Ascending aorta (tissue), 2 donors: ENCODE data around the gene CUL1. TPM values are rescaled to one million over a fixed set of nuclear protein-coding genes. Genes with fewer than 3 reads are reported as not detected.

ENCODE experiments used
- DNase-seq, 2 donors: peaks; one replicate each; pipeline ENCODE4 v3.0.0-alpha.2; 2019; ENCODE audit warnings: low spot score in 2 of 2
- H3K27ac ChIP-seq, 2 donors: fragments of 200-600 bp; sonication (generic); one replicate each; pipeline ENCODE4 v1.5.1; 2016 to 2017; ENCODE audit warnings: mild to moderate bottlenecking in 1 of 2
- H3K27me3 ChIP-seq: fragments of 200-600 bp; sonication (generic); one replicate; pipeline ENCODE4 v1.5.1; 2017
- H3K36me3 ChIP-seq, 2 donors: fragments of 200-600 bp; sonication (generic); one replicate each; pipeline ENCODE4 v1.5.1; 2016
- H3K4me1 ChIP-seq, 2 donors: fragments of 200-600 bp; sonication (generic); one replicate each; pipeline ENCODE4 v1.5.1; 2016 to 2017; ENCODE audit warnings: mild to moderate bottlenecking in 1 of 2
- H3K4me3 ChIP-seq, 2 donors: fragments of 200-600 bp; sonication (generic); one replicate each; pipeline ENCODE4 v1.5.1; 2016 to 2017; ENCODE audit warnings: mild to moderate bottlenecking in 1 of 2
- H3K9me3 ChIP-seq, 2 donors: fragments of 200-600 bp; sonication (generic); one replicate each; pipeline ENCODE4 v1.5.1; 2016
- CTCF ChIP-seq, 3 experiments: fragments of 200-600 bp in 2 of 3; fragments of 450-650 bp in 1 of 3; sonication (generic) in 2 of 3; IDR thresholded peaks; one replicate each; pipeline ENCODE4 v1.5.1; 2016 to 2019; ENCODE audit warnings: antibody characterized with exemption in 3 of 3, mild to moderate bottlenecking in 1 of 3, moderate library complexity in 1 of 3
- intact Hi-C: fragments of 100-400 bp; cut with DNase I; formaldehyde crosslinking; loops from one replicate; pipeline ENCODE4 v1.15.1; 2023
- total RNA-seq: library from RNA; depleted of rRNA; stranded (reverse); fragments of >200 nt; gene quantifications from one replicate; pipeline ENCODE4 v1.1.0, GENCODE V29; 2016

CUL1 gene
- total RNA-seq, 1 donor from 2014 or later: 16.3 TPM

- intact Hi-C loops: no loop called here
- no peak for DNase-seq
- H3K36me3 ChIP-seq: no peaks in the 10 kb centered on the region
- no peak for TF ChIP-seq CTCF (IDR thresholded peaks at IDR 0.05)
- no peaks in the 10 kb centered on the region for H3K27me3 ChIP-seq
- H3K4me3 ChIP-seq: no peak overlapping the region
- H3K9me3 ChIP-seq: no peaks in the 10 kb centered on the region
- H3K27ac ChIP-seq: no peak overlapping the region
- H3K4me1 ChIP-seq: peaks cover 0 to 5% of the 10 kb centered on the region in 2 donors
These were observed 25.1 kb downstream of the CUL1 start for GRCh38 chr7:148723846-148724245.

- no peaks in the 10 kb centered on the region for H3K27me3 ChIP-seq
- H3K27ac ChIP-seq: no peak overlapping the region
- DNase-seq: no peak
- no peaks in the 10 kb centered on the region for H3K9me3 ChIP-seq
- no peak overlapping the region for H3K4me3 ChIP-seq
- peaks cover 0 to 5% of the 10 kb centered on the region in 2 donors for H3K36me3 ChIP-seq
- H3K4me1 ChIP-seq: peaks cover 3 to 17% of the 10 kb centered on the region in 2 donors
- TF ChIP-seq CTCF (IDR thresholded peaks at IDR 0.05): no peak
- intact Hi-C loops: no loop called here
These were observed 27.7 kb downstream of the CUL1 start for GRCh38 chr7:148726385-148726784.

GRCh38 chr7:148727501-148728278 is 29.0 kb downstream of the CUL1 start:
- TF ChIP-seq CTCF (IDR thresholded peaks at IDR 0.05): no peak
- H3K27me3 ChIP-seq: no peaks in the 10 kb centered on the region
- intact Hi-C loops: no loop called here
- no peaks in the 10 kb centered on the region for H3K9me3 ChIP-seq
- H3K4me1 ChIP-seq: peaks cover 3 to 17% of the 10 kb centered on the region in 2 donors
- H3K4me3 ChIP-seq: no peak overlapping the region
- peaks cover 5 to 18% of the 10 kb centered on the region in 2 donors for H3K36me3 ChIP-seq
- no peak overlapping the region for H3K27ac ChIP-seq
- DNase-seq: no peak

GRCh38 chr7:148729984-148730733 is 31.5 kb downstream of the CUL1 start:
- peak overlapping the region in 1 of 2 donors; percentile 10 for H3K4me3 ChIP-seq
- no peak for TF ChIP-seq CTCF (IDR thresholded peaks at IDR 0.05)
- H3K4me1 ChIP-seq: peaks cover 3 to 22% of the 10 kb centered on the region in 2 donors
- no peaks in the 10 kb centered on the region for H3K9me3 ChIP-seq
- intact Hi-C loops: loop anchor here (2.0 kb wide), 1 partner anchor 31 kb away; the partner anchor contains the start of gene CUL1
- H3K27ac ChIP-seq: peak overlapping the region in 1 of 2 donors; percentile 38
- DNase-seq: no peak
- no peaks in the 10 kb centered on the region for H3K27me3 ChIP-seq
- peaks cover 5 to 26% of the 10 kb centered on the region in 2 donors for H3K36me3 ChIP-seq

GRCh38 chr7:148732862-148733261 is 34.2 kb downstream of the CUL1 start:
- peaks cover 3 to 22% of the 10 kb centered on the region in 2 donors for H3K4me1 ChIP-seq
- TF ChIP-seq CTCF (IDR thresholded peaks at IDR 0.05): no peak

More at GRCh38 chr7:148732862-148733261, 34.2 kb downstream of the CUL1 start:
- peaks cover 7 to 27% of the 10 kb centered on the region in 2 donors for H3K36me3 ChIP-seq
- intact Hi-C loops: no loop called here
- no peak for DNase-seq
- H3K4me3 ChIP-seq: no peak overlapping the region
- H3K27ac ChIP-seq: no peak overlapping the region
- no peaks in the 10 kb centered on the region for H3K27me3 ChIP-seq
- H3K9me3 ChIP-seq: no peaks in the 10 kb centered on the region
